ENCODE data around the gene MTA1. TPM values are rescaled to one million over a fixed set of nuclear protein-coding genes. Genes with fewer than 3 reads are reported as not detected.

MTA1 gene
- total and polyA plus RNA-seq, 4 donors = 3.7 to 28.1 (median 21.0) TPM

GRCh38 chr14:105500726-105501101 lies 81.1 kb downstream of the MTA1 start (continued):
- TF ChIP-seq, protein P1, sequence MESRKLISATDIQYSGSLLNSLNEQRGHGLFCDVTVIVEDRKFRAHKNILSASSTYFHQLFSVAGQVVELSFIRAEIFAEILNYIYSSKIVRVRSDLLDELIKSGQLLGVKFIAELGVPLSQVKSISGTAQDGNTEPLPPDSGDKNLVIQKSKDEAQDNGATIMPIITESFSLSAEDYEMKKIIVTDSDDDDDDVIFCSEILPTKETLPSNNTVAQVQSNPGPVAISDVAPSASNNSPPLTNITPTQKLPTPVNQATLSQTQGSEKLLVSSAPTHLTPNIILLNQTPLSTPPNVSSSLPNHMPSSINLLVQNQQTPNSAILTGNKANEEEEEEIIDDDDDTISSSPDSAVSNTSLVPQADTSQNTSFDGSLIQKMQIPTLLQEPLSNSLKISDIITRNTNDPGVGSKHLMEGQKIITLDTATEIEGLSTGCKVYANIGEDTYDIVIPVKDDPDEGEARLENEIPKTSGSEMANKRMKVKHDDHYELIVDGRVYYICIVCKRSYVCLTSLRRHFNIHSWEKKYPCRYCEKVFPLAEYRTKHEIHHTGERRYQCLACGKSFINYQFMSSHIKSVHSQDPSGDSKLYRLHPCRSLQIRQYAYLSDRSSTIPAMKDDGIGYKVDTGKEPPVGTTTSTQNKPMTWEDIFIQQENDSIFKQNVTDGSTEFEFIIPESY (IDR thresholded peaks at IDR 0.05) = no peak
- TF ChIP-seq JUND (IDR thresholded peaks at IDR 0.05) = no peak

DNA sequence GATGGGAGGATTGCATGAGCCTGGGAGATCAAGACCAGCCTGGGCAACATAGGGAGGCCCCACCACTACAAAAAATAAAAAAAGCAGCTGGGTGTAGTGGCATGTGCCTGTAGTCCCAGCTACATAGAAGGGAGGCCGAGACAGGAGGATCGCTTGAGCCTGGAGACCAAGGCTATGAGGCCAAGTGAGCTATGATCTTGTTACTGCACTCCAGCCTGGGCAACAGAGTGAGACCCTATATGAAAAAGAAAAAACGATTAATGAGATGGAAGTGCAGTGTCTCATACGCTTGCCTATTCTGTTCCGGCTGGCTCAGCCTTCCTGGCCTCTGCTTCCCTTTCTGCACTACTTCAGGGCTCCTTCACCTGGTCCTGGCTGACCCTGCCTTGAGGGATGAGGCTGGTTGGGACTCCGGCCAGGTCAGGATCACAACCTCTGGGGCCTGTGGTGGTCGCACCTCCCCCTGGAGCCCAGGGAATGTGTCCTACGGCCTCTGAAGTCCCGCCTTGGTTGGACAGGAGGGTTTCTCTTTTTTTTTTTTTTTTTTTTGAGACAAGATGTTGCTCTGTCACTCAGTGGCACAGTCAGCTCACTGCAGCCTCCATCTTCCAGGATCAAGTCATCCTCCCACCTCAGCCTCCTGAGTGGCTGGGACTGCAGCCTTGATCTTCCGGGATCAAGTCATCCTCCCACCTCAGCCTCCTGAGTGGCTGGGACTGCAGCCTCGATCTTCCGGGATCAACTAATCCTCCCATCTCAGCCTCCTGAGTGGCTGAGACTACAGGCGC lies 82.1 kb downstream of the MTA1 start:
- Histone ChIP-seq H3K27ac (ENCODE audit: low read depth in 1 of 2, low read length in 2 of 2) (no peak overlapping the region), H3K36me3 (ENCODE audit: control insufficient read depth in 4 of 4, insufficient read depth in 3 of 4, low read depth in 1 of 4, low read length in 3 of 4) (no peaks in the 10 kb centered on the region), H3K9me3 (ENCODE audit: control insufficient read depth in 4 of 4, low read length in 3 of 4) (no peaks in the 10 kb centered on the region), H3K27me3 (ENCODE audit: control insufficient read depth in 4 of 4, insufficient read depth in 4 of 4, low read length in 3 of 4) (no peaks in the 10 kb centered on the region), H3K4me1 (ENCODE audit: control insufficient read depth in 4 of 4, insufficient read depth in 4 of 4, low read length in 3 of 4) (peaks cover 6 to 25% (median 16%) of the 10 kb centered on the region in 4 donors), H3K4me3 (ENCODE audit: low read depth in 1 of 3, low read length in 3 of 3) (no peak overlapping the region), H3K9ac (ENCODE audit: low read depth in 1 of 2, low read length in 2 of 2) (no peak overlapping the region)
- no peak for DNase-seq (ENCODE audit: low spot score)
- TF ChIP-seq JUND (IDR thresholded peaks at IDR 0.05) (no peak), FOXA2 (IDR thresholded peaks at IDR 0.05) (no peak), SP1 (IDR thresholded peaks at IDR 0.05) (no peak), MAX (IDR thresholded peaks at IDR 0.05) (no peak)
- TF ChIP-seq, protein P2, sequence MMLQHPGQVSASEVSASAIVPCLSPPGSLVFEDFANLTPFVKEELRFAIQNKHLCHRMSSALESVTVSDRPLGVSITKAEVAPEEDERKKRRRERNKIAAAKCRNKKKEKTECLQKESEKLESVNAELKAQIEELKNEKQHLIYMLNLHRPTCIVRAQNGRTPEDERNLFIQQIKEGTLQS (IDR thresholded peaks at IDR 0.05) = no peak
- 89% methylated on average over 13 of the region's 13 CpGs for WGBS

GRCh38 chr14:105502446-105503295 lies 83.0 kb downstream of the MTA1 start:
- no peak for DNase-seq (ENCODE audit: low spot score)
- Histone ChIP-seq H3K4me3 (ENCODE audit: low read depth in 1 of 3, low read length in 3 of 3) (no peak overlapping the region), H3K36me3 (ENCODE audit: control insufficient read depth in 4 of 4, insufficient read depth in 3 of 4, low read depth in 1 of 4, low read length in 3 of 4) (no peaks in the 10 kb centered on the region), H3K9me3 (ENCODE audit: control insufficient read depth in 4 of 4, low read length in 3 of 4) (no peaks in the 10 kb centered on the region), H3K4me1 (ENCODE audit: control insufficient read depth in 4 of 4, insufficient read depth in 4 of 4, low read length in 3 of 4) (peaks cover 0 to 15% (median 10%) of the 10 kb centered on the region in 4 donors), H3K27ac (ENCODE audit: low read depth in 1 of 2, low read length in 2 of 2) (no peak overlapping the region), H3K9ac (ENCODE audit: low read depth in 1 of 2, low read length in 2 of 2) (no peak overlapping the region), H3K27me3 (ENCODE audit: control insufficient read depth in 4 of 4, insufficient read depth in 4 of 4, low read length in 3 of 4) (no peaks in the 10 kb centered on the region)
- 86% methylated on average over 18 of the region's 18 CpGs for WGBS
- TF ChIP-seq RAD21 (IDR thresholded peaks at IDR 0.05) (no peak), NR2F2 (IDR thresholded peaks at IDR 0.05) (no peak), YY1 (IDR thresholded peaks at IDR 0.05) (no peak), GABPA (IDR thresholded peaks at IDR 0.05 in 1 of 2, conservative IDR thresholded peaks at IDR 0.05 in 1 of 2) (no peak), FOXA1 (IDR thresholded peaks at IDR 0.05) (no peak), EGR1 (IDR thresholded peaks at IDR 0.05; ENCODE audit: low read depth in 2 of 2) (no peak), TAF1 (conservative IDR thresholded peaks at IDR 0.05) (no peak), RXRA (IDR thresholded peaks at IDR 0.05) (no peak), FOXA2 (IDR thresholded peaks at IDR 0.05) (no peak)
- TF ChIP-seq, protein P1 (IDR thresholded peaks at IDR 0.05) = no peak
- TF ChIP-seq, protein P3, sequence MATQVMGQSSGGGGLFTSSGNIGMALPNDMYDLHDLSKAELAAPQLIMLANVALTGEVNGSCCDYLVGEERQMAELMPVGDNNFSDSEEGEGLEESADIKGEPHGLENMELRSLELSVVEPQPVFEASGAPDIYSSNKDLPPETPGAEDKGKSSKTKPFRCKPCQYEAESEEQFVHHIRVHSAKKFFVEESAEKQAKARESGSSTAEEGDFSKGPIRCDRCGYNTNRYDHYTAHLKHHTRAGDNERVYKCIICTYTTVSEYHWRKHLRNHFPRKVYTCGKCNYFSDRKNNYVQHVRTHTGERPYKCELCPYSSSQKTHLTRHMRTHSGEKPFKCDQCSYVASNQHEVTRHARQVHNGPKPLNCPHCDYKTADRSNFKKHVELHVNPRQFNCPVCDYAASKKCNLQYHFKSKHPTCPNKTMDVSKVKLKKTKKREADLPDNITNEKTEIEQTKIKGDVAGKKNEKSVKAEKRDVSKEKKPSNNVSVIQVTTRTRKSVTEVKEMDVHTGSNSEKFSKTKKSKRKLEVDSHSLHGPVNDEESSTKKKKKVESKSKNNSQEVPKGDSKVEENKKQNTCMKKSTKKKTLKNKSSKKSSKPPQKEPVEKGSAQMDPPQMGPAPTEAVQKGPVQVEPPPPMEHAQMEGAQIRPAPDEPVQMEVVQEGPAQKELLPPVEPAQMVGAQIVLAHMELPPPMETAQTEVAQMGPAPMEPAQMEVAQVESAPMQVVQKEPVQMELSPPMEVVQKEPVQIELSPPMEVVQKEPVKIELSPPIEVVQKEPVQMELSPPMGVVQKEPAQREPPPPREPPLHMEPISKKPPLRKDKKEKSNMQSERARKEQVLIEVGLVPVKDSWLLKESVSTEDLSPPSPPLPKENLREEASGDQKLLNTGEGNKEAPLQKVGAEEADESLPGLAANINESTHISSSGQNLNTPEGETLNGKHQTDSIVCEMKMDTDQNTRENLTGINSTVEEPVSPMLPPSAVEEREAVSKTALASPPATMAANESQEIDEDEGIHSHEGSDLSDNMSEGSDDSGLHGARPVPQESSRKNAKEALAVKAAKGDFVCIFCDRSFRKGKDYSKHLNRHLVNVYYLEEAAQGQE (IDR thresholded peaks at IDR 0.05) = no peak
